Activated naive CD4-positive, alpha-beta T cell (primary cell): ENCODE data around the gene PDIA4.
A peak's percentile ranks its signal among the peaks of the same experiment; 100 is the strongest.

Source experiments
- DNase-seq, 4 experiments: peaks; one replicate each; lab custom pipeline; 2025; lab: John Stamatoyannopoulos, UW

The PDIA4 gene

DNA sequence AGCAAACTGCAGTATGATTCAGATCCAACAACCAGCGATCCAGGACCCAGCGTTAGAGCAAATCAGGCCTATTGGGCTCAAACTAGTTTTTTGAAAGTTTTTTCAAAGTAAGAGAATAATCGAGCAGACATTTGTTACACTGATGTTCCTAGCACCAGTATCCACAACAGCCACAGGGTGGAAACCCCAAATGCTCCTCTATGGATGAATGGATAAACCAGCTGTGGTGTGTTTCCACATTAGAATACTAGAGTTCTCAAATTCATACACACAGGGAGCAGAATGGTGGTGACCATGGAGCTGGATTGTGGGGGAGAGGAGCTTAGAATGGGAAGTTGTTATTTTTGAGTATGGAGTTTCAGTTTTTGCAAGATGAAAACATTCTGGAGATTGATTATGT lies 60.7 kb downstream of the PDIA4 start:
- DNase-seq, result no peak

GRCh38 chr7:148967032-148967372 lies 61.3 kb downstream of the PDIA4 start:
- DNase-seq, result no peak

DNA sequence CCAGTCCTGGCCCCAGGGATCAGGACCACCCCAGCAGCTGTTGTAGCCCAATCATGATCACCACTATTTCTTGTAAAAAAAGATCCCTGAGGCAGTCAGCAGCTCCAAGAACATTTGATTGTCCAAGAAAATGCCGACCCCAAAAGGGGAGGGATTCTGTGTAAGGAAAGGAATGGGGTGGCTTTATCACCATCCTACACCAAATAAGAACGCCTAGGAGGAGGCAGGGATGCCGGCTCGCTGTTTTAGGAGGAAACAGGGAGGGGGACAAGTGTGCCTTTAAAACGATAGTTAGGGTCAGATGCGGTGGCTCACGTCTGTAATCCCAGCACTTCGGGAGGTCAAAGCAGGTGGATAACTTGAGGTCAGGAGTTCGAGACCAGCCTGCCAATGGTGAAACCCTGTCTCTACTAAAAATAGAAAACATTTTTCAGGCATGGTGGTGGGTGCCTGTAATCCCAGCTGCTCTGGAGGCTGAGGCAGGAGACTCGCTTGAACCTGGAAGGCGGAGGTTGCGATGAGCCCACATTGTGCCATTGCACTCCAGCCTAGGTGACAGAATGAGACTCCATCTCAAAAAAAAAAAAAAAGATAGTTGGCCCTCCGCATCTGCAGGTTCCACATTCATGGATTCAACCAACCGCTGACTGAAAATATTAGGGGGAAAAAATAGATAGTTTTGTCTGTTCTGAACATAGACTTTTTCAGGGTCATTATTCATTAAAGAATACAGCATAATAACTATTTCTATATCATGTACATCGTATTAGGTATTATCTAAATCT lies 63.6 kb downstream of the PDIA4 start:
- no peak for DNase-seq

- DNase-seq, result no peak
Observed at GRCh38 chr7:148963583-148964482, 64.5 kb downstream of the PDIA4 start.

DNA sequence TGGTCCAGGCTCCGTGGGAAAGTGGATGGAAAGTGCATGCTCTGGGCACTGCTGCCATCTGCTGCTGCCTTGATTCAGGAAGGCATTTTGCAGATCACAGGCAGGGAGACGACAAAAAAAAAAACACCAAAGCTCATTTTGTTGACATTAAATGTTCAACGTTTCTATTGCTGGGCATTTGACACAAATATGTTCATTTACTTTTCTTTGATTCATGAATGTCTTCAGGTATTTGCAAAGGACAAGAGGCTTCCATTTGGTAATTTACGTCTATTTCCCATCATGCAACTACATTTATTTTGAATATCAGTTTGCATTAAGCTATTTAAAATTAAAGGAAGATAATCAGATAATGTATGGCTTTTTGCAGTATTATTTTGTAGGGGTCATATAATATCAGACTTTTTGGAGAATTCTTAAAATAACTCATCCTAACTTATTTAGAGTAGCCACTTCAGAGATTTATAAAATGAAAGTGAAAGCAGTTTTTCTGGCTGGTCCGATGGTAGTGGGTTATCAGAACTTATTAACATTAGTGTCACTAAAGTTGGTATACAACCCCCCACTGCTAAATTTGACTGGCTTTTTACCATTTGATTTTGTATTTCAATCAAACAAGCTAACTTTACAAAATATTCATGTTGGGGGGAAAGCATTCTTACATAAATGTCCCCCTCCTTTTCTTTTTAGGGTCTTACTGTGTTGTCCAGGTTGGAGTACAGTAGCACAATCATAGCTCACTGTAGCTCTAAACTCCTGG lies 65.3 kb downstream of the PDIA4 start:
- DNase-seq, result peak in 3 of 4 experiments; percentile 8 to 32 (median 11)

DNA sequence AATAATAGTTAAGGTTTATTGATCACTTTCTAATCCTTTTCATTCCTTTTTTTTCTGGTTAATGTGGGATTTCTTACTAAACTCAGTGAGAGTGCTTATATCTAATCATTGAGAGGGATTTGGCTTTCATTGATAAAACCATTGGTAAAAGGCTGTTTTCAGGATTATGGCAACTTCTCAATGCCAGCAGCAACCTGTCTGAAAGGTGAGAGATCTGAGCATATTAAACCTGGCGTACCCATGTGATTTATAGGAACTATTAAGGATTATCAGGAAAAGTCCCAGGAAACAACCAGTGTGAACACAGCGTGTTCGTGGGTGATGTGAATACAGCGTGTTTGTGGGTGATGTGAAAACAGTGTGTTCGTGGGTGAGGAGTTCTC lies 65.9 kb downstream of the PDIA4 start:
- no peak for DNase-seq

DNA sequence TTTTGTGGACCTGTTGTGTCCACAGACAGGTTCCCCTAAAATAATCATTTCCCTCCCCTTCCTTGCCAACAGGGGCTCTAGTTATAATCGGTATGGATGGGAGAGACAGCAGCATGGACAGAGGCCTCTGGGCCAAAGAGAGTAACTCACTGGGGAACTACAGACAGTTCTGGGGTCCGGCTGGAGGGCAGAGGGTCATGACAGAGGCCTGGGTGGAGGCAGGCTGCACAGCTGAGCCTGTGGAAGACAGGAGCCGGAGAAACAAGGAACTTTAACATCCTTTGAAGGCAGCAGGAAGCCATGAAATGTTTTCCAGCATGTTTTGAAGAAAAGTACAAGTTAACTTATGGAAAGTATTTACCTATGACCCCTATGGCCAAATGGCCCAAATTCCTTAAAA lies 68.6 kb downstream of the PDIA4 start:
- no peak for DNase-seq

DNA sequence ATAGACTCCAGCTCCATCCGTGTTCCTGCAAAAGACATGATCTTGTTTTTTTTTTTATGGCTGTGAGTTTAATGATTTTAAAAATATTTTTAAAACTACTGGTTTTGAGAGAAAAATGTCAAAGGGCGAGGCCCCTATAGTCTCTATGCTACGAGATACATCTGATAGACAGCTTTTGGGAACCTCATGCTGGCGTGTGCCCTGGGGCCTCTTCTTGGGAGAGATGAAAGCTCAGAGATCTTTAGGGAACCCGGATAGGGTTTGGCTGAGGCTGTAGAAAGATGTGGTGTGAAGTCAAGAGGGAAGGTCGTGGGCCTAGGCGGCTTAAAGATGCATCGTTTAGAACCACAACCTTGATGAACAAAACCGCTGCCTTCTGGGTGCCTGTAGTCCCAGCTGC lies 70.2 kb downstream of the PDIA4 start:
- DNase-seq, result no peak

DNA sequence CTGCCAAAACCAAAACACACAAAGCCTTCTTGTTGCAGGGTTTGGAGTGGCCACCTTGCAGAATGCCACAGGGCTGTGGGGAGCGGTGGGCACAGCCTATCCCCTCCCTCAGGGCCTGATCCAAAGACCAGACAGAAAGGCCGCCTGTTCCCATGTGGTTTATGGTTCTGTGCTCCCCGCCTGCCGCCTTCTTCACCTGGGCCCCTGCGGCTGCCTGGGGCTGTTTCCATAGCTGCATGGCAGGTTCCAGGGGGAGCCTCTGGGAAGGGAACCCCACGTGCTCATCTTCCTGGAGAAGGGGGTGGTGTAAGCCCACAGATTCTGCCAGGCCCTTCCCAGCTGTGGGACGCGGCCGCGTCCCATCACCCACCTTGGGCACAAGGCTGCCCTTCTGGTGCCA lies 73.5 kb downstream of the PDIA4 start:
- no peak for DNase-seq

DNA sequence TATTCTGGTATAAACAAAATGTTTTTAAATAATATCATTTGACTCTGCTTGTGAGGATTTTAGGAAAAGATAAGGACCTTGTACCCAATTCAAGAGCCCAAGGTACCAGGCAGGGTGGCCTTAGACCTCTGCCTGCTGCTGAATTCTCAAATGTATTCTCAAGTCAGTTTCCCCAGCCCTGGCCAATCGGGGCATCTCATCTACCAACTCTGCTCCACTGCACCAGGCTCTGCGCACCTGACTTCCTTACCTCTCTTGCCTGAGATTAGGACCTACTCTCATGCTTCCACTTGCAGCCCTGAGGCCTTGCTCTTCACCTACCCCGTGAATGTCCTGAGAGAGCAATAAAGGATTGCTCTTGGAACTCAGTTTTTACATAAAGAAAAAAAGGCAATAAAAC lies 74.6 kb downstream of the PDIA4 start:
- no peak for DNase-seq
